ENCODE results near the gene TNFRSF13B.
"Not testable (repeated sequence)": the region's sequence is repeated elsewhere in the genome, so short reads cannot be mapped to it uniquely, and the experiment has no call there.

The TNFRSF13B gene

GRCh38 chr17:16971458-16972338 is at the start of gene TNFRSF13B:
Gene TNFRSF13B (minus strand): TSS chr17:16972118. CDS start chr17:16972075, 43 bp downstream.
- DNase-seq, result no peak

GRCh38 chr17:17021194-17021863 is 49.4 kb upstream of the TNFRSF13B start:
- no peak for DNase-seq

GRCh38 chr17:17020821-17021193 is 48.9 kb upstream of the TNFRSF13B start:
- DNase-seq, result no peak

- no peak for DNase-seq
Observed at GRCh38 chr17:17019891-17020456, 48.1 kb upstream of the TNFRSF13B start.

GRCh38 chr17:17019430-17019762 is 47.5 kb upstream of the TNFRSF13B start:
- DNase-seq, result no peak

GRCh38 chr17:17018612-17019429 is 46.9 kb upstream of the TNFRSF13B start:
- DNase-seq, result no peak

- no peak for DNase-seq
Observed at GRCh38 chr17:17018021-17018441, 46.1 kb upstream of the TNFRSF13B start.

- DNase-seq, result no peak
Observed at GRCh38 chr17:17017343-17018014, 45.6 kb upstream of the TNFRSF13B start.

GRCh38 chr17:17016199-17017197 is 44.6 kb upstream of the TNFRSF13B start:
- DNase-seq, result not testable (repeated sequence)

- DNase-seq, result no peak
Observed at GRCh38 chr17:17015230-17015629, 43.3 kb upstream of the TNFRSF13B start.

GRCh38 chr17:17014748-17015124 is 42.8 kb upstream of the TNFRSF13B start:
- DNase-seq, result not testable (repeated sequence)

- DNase-seq, result not testable (repeated sequence)
Observed at GRCh38 chr17:17013828-17014747, 42.2 kb upstream of the TNFRSF13B start.

- DNase-seq, result not testable (repeated sequence)
Observed at GRCh38 chr17:17011043-17011907, 39.4 kb upstream of the TNFRSF13B start.

GRCh38 chr17:17010545-17011034 is 38.7 kb upstream of the TNFRSF13B start:
- not testable (repeated sequence) for DNase-seq

GRCh38 chr17:17009972-17010371 is 38.1 kb upstream of the TNFRSF13B start:
- not testable (repeated sequence) for DNase-seq

GRCh38 chr17:17008621-17009397 is 36.9 kb upstream of the TNFRSF13B start:
- DNase-seq, result not testable (repeated sequence)

- DNase-seq, result not testable (repeated sequence)
Observed at GRCh38 chr17:17007891-17008290, 36.0 kb upstream of the TNFRSF13B start.

Measured in stimulated activated CD4-positive, alpha-beta T cell treated with anti-CD3 and anti-CD28 coated beads, Interleukin-4, amount 100 ng/mL, for 24 hours (primary cell).